Measurements from ENCODE around the gene TBL1XR1. TPM values are rescaled to one million over a fixed set of nuclear protein-coding genes. Genes with fewer than 3 reads are reported as not detected.
A peak's percentile ranks its signal among the peaks of the same experiment; 100 is the strongest.

The TBL1XR1 gene
- total RNA-seq, 2 experiments from 2014 or later, result 63.2 to 67.8 TPM

DNA sequence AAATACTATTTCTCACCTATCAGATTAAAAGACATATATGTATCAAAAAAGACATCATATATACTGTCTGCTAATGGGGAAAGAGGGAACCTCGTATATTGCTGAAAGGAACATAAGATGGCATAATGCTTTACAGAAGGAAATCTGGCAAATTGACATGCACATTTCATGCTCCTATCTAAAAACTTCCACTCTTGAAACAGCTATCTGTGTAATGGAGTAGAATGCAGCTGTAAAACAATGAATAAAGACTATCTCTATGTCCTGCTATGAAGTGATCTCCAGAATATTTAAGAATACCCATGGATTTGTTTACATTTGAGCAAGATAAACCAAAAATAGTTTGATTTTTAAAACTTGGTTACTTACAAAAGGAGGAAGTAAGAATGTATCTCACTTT is 107.4 kb downstream of the TBL1XR1 start:
- H3K4me1 Mint-ChIP-seq (ENCODE audit: low read depth), result peaks cover 84% of the 10 kb centered on the region
- no peaks in the 10 kb centered on the region for H3K27me3 Mint-ChIP-seq
- Histone ChIP-seq H3K4me1 (ENCODE audit: insufficient read depth, low read length) (peaks cover 5% of the 10 kb centered on the region), H3K9me3 (ENCODE audit: control insufficient read depth in 1 of 2, insufficient read depth in 1 of 2, low read length in 2 of 2) (peaks cover 4 to 10% of the 10 kb centered on the region in 2 experiments), H3K4me3 (ENCODE audit: low read length) (no peak overlapping the region), H3K27me3 (ENCODE audit: control insufficient read depth in 1 of 2, insufficient read depth in 2 of 2, low read length in 2 of 2) (no peaks in the 10 kb centered on the region), H3K36me3 (ENCODE audit: insufficient read depth, low read length) (peaks cover 2% of the 10 kb centered on the region), H3K27ac (ENCODE audit: low read depth in 1 of 2, low read length in 2 of 2) (no peak overlapping the region)
- no peak for DNase-seq
- ATAC-seq (ENCODE audit: poor library complexity), result no peak
- ChIA-PET POLR2A (no interaction called here), CTCF (no interaction called here)
- H3K36me3 Mint-ChIP-seq (ENCODE audit: low read depth), result peaks cover 66% of the 10 kb centered on the region
- peak overlapping the region; percentile 6 for H3K4me3 Mint-ChIP-seq
- peaks cover 13% of the 10 kb centered on the region for H3K9me3 Mint-ChIP-seq
- peak overlapping the region; percentile 1 for H3K27ac Mint-ChIP-seq
- intact Hi-C loops (cut with DNase I, micrococcal nuclease), result no loop called here
- TF ChIP-seq CTCF (IDR thresholded peaks at IDR 0.05), result no peak

- intact Hi-C loops (cut with DNase I, micrococcal nuclease), result no loop called here
- peak overlapping the region; percentile 30 for H3K27ac Mint-ChIP-seq
- Histone ChIP-seq H3K36me3 (ENCODE audit: insufficient read depth, low read length) (no peaks in the 10 kb centered on the region), H3K27me3 (ENCODE audit: control insufficient read depth in 1 of 2, insufficient read depth in 2 of 2, low read length in 2 of 2) (no peaks in the 10 kb centered on the region), H3K9me3 (ENCODE audit: control insufficient read depth in 1 of 2, insufficient read depth in 1 of 2, low read length in 2 of 2) (peaks cover 4 to 10% of the 10 kb centered on the region in 2 experiments), H3K27ac (ENCODE audit: low read depth in 1 of 2, low read length in 2 of 2) (no peak overlapping the region), H3K4me1 (ENCODE audit: insufficient read depth, low read length) (peaks cover 5% of the 10 kb centered on the region), H3K4me3 (ENCODE audit: low read length) (no peak overlapping the region)
- no peak overlapping the region for H3K4me3 Mint-ChIP-seq
- no peak for ATAC-seq (ENCODE audit: poor library complexity)
- POLR2A ChIA-PET, result no interaction called here
- DNase-seq, result no peak
- H3K4me1 Mint-ChIP-seq (ENCODE audit: low read depth), result peaks cover 84% of the 10 kb centered on the region
- H3K9me3 Mint-ChIP-seq, result peaks cover 13% of the 10 kb centered on the region
- no peak for TF ChIP-seq CTCF (IDR thresholded peaks at IDR 0.05)
- H3K27me3 Mint-ChIP-seq, result no peaks in the 10 kb centered on the region
- CTCF ChIA-PET, result no interaction called here
- peaks cover 66% of the 10 kb centered on the region for H3K36me3 Mint-ChIP-seq (ENCODE audit: low read depth)
Observed at GRCh38 chr3:177089110-177089509, 108.2 kb downstream of the TBL1XR1 start.

- H3K36me3 Mint-ChIP-seq (ENCODE audit: low read depth), result peaks cover 43% of the 10 kb centered on the region
- H3K4me1 Mint-ChIP-seq (ENCODE audit: low read depth), result peaks cover 83% of the 10 kb centered on the region
- H3K9me3 Mint-ChIP-seq, result no peaks in the 10 kb centered on the region
- H3K27me3 Mint-ChIP-seq, result no peaks in the 10 kb centered on the region
- ChIA-PET POLR2A (no interaction called here), CTCF (interaction anchor here (0.9 kb wide), 1 partner anchor 15 kb away, joined by 5 read pairs; no protein-coding TSS in a partner anchor)
- peaks cover 0 to 2% of the 10 kb centered on the region in 2 experiments for H3K9me3 ChIP-seq (ENCODE audit: control insufficient read depth in 1 of 2, insufficient read depth in 1 of 2, low read length in 2 of 2)
- no peak overlapping the region for H3K27ac Mint-ChIP-seq
- H3K27me3 ChIP-seq (ENCODE audit: control insufficient read depth in 1 of 2, insufficient read depth in 2 of 2, low read length in 2 of 2), result no peaks in the 10 kb centered on the region
- H3K4me1 ChIP-seq (ENCODE audit: insufficient read depth, low read length), result peaks cover 5% of the 10 kb centered on the region
- no peak for DNase-seq
- ATAC-seq (ENCODE audit: poor library complexity), result no peak
- no peak overlapping the region for H3K4me3 Mint-ChIP-seq
- intact Hi-C loops (cut with DNase I, micrococcal nuclease), result no loop called here
- no peak for TF ChIP-seq CTCF (IDR thresholded peaks at IDR 0.05)
- H3K36me3 ChIP-seq (ENCODE audit: insufficient read depth, low read length), result no peaks in the 10 kb centered on the region
- H3K4me3 ChIP-seq (ENCODE audit: low read length), result no peak overlapping the region
- H3K27ac ChIP-seq (ENCODE audit: low read depth in 1 of 2, low read length in 2 of 2), result no peak overlapping the region
Observed at GRCh38 chr3:177085794-177086193, 111.5 kb downstream of the TBL1XR1 start.

Measured in CD4-positive, alpha-beta T cell (primary cell).